Ishikawa (cell line): ENCODE results near the gene PPIL4.

Experiments
- CEBPB ChIP-seq: IDR thresholded peaks from 2 replicates; pipeline ENCODE4 v1.6.1; 2012
- CREB1 ChIP-seq: IDR thresholded peaks from 2 replicates; pipeline ENCODE4 v1.6.1; 2012; ENCODE audit warnings: low read depth
- EGR1 ChIP-seq: IDR thresholded peaks from 2 replicates; pipeline ENCODE4 v1.6.1; 2012
- EP300 ChIP-seq: IDR thresholded peaks from 2 replicates; pipeline ENCODE4 v1.6.1; 2012; ENCODE audit warnings: borderline replicate concordance
- RAD21 ChIP-seq: IDR thresholded peaks from 2 replicates; pipeline ENCODE4 v1.6.1; 2012; ENCODE audit warnings: low read depth
- TAF1 ChIP-seq: IDR thresholded peaks from 2 replicates; pipeline ENCODE4 v1.6.1; 2012; ENCODE audit warnings: low read depth, mild to moderate bottlenecking
- TCF12 ChIP-seq: IDR thresholded peaks from 2 replicates; pipeline ENCODE4 v1.6.1; 2012; ENCODE audit warnings: low read depth
- TEAD4 ChIP-seq: IDR thresholded peaks from 2 replicates; pipeline ENCODE4 v1.6.1; 2012
- YY1 ChIP-seq: IDR thresholded peaks from 2 replicates; pipeline ENCODE4 v1.6.1; 2012; ENCODE audit warnings: low read depth
- ZBTB7A ChIP-seq: IDR thresholded peaks from 2 replicates; pipeline ENCODE4 v1.6.1; 2012; ENCODE audit warnings: low read depth
- TF ChIP-seq, protein P1 (sequence below): IDR thresholded peaks from 2 replicates; pipeline ENCODE4 v1.6.1; 2012
- TF ChIP-seq, protein P2 (sequence below): IDR thresholded peaks from 2 replicates; pipeline ENCODE4 v1.6.1; 2012; ENCODE audit warnings: low read depth, mild to moderate bottlenecking

DNA sequence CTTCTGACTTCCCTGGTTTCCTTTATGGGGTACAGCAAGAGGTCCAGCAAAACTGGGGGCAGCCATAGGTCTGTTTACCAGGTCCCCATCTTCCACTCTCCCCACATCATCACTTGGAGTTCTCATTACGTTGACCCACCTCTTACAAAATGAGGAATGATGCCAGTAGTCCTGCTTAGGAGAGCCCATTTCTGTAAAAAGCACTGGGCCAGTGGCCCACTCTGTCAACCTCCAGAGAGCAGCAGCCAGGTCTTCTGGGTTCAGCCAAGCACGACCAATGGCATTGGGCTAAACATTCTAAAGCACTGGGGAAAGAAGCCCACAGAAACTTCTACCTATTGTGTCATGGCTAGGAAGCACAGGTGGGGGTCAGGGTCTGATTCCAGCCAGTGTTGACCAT is 74.9 kb downstream of the PPIL4 start:
- TF ChIP-seq, protein P1, sequence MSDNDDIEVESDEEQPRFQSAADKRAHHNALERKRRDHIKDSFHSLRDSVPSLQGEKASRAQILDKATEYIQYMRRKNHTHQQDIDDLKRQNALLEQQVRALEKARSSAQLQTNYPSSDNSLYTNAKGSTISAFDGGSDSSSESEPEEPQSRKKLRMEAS: no peak
- TF ChIP-seq EP300: no peak
- no peak for TF ChIP-seq ZBTB7A
- no peak for TF ChIP-seq TAF1
- no peak for TF ChIP-seq YY1
- no peak for TF ChIP-seq EGR1
- no peak for TF ChIP-seq CEBPB
- TF ChIP-seq TEAD4: no peak
- no peak for TF ChIP-seq CREB1
- TF ChIP-seq, protein P2, sequence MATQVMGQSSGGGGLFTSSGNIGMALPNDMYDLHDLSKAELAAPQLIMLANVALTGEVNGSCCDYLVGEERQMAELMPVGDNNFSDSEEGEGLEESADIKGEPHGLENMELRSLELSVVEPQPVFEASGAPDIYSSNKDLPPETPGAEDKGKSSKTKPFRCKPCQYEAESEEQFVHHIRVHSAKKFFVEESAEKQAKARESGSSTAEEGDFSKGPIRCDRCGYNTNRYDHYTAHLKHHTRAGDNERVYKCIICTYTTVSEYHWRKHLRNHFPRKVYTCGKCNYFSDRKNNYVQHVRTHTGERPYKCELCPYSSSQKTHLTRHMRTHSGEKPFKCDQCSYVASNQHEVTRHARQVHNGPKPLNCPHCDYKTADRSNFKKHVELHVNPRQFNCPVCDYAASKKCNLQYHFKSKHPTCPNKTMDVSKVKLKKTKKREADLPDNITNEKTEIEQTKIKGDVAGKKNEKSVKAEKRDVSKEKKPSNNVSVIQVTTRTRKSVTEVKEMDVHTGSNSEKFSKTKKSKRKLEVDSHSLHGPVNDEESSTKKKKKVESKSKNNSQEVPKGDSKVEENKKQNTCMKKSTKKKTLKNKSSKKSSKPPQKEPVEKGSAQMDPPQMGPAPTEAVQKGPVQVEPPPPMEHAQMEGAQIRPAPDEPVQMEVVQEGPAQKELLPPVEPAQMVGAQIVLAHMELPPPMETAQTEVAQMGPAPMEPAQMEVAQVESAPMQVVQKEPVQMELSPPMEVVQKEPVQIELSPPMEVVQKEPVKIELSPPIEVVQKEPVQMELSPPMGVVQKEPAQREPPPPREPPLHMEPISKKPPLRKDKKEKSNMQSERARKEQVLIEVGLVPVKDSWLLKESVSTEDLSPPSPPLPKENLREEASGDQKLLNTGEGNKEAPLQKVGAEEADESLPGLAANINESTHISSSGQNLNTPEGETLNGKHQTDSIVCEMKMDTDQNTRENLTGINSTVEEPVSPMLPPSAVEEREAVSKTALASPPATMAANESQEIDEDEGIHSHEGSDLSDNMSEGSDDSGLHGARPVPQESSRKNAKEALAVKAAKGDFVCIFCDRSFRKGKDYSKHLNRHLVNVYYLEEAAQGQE: no peak
- no peak for TF ChIP-seq TCF12
- TF ChIP-seq RAD21: no peak
